ENCODE data around the gene DUOXA2.

GRCh38 chr15:45093622-45094357 is 20.3 kb upstream of the DUOXA2 start:
- TF ChIP-seq CEBPB (IDR thresholded peaks at IDR 0.05) (no peak), YY1 (IDR thresholded peaks at IDR 0.05; ENCODE audit: low read depth) (no peak), EP300 (IDR thresholded peaks at IDR 0.05; ENCODE audit: borderline replicate concordance) (no peak)
